HG02973 (cell line): ENCODE results near the gene FBXO11.

Experiments
- ATAC-seq: cut with Tn5 transposase; IDR thresholded peaks from one replicate; pipeline ENCODE4 v1.9.1; 2021; ENCODE audit warnings: moderate library complexity; ENCODE audit not compliant: unreplicated experiment

The FBXO11 gene

DNA sequence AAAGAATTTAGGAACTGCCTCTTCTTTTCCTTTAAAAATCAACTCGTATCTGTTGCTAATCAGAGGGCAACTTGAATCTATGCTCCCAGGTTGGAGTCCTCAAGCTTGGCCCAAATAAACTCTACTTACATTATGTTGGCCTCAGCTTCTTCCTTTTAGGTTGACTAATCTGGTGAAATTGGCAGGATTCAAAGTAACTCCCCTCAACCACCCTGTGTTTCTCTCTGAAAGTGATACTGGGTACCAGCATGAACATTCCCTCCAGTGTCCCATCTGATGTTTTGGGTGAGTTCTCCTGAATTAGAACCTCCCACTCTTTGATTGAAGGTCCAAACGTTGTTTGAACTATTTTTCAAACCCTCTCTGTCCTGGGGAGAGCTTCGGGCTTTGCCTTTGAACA, 164.7 kb downstream of the FBXO11 start:
- no peak for ATAC-seq

DNA sequence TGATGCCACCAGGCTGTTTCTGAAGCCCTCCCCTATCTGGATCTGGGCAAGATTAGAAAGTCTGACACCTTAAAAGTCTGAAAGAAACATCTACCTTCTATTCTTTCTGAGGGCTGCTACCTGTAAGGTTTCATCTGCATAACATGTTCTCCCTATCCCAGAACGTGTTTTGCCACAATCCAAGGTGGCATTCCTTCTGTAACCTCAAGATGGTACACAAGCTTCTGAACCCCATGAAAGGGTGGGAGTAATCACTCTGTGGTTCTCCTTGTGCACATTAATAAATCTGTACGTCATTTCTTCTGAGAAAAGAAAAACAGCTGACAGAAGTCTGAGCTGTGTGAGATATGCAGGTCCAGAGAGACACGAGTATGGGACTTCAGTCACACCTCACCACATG, 165.2 kb downstream of the FBXO11 start:
- no peak for ATAC-seq
